HEK293T (cell line): ENCODE data around the gene BICD1.

ENCODE experiments used
- BHLHE40 ChIP-seq: fragments of 450-650 bp; IDR thresholded peaks from 2 replicates; pipeline ENCODE4 v1.6.1; 2016; ENCODE audit warnings: mild to moderate bottlenecking, moderate library complexity, borderline replicate concordance
- CTBP1 ChIP-seq: fragments of 450-650 bp; IDR thresholded peaks from 2 replicates; pipeline ENCODE4 v1.6.1; 2016; ENCODE audit warnings: borderline replicate concordance
- FOXA1 ChIP-seq: fragments of 450-650 bp; IDR thresholded peaks from 2 replicates; pipeline ENCODE4 v1.6.1; 2016; ENCODE audit warnings: mild to moderate bottlenecking
- FOXK2 ChIP-seq: fragments of 450-650 bp; IDR thresholded peaks from 2 replicates; pipeline ENCODE4 v1.6.1; 2016; ENCODE audit warnings: mild to moderate bottlenecking
- FOXM1 ChIP-seq: fragments of 450-650 bp; IDR thresholded peaks from 2 replicates; pipeline ENCODE4 v1.6.1; 2017; ENCODE audit warnings: mild to moderate bottlenecking, borderline replicate concordance
- LEF1 ChIP-seq: fragments of 450-650 bp; IDR thresholded peaks from 2 replicates; pipeline ENCODE4 v1.6.1; 2017; ENCODE audit warnings: mild to moderate bottlenecking, borderline replicate concordance
- SP1 ChIP-seq: fragments of 450-650 bp; IDR thresholded peaks from 2 replicates; pipeline ENCODE4 v1.6.1; 2017
- SUZ12 ChIP-seq: fragments of 450-650 bp; IDR thresholded peaks from 2 replicates; pipeline ENCODE4 v1.6.1; 2016; ENCODE audit warnings: mild to moderate bottlenecking
- TARDBP ChIP-seq: fragments of 450-650 bp; IDR thresholded peaks from 2 replicates; pipeline ENCODE4 v1.6.1; 2016
- ZNF384 ChIP-seq: fragments of 450-650 bp; IDR thresholded peaks from 2 replicates; pipeline ENCODE4 v1.6.1; 2016

DNA sequence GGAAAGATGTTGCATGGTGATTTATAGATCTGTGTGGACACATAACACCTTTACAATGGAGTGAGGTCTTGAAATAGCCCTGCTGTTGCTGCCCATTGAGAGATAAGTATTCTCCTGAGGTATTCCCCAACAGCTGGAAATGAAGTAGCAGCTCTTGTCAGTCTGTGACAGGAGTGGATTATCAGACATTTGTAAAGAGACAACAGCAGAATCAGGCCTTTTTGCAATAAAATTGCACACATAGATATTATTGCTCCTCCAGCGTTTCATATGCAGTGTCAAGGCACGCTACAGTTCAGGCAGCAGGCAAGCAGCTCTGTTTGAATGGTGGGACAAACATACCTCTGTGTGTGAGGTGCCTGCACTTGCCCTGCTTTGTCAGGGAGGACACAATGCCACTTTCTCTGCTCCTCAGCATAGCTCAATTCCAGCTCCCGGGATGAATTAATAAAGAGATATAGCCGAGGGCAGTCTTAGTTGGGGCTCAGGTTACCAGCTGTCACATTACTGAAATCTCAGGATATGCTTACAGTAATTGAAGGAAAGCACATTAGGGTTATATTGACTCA lies 49.4 kb downstream of the BICD1 start:
- no peak for TF ChIP-seq FOXK2
- no peak for TF ChIP-seq SP1
- TF ChIP-seq ZNF384, result no peak
- no peak for TF ChIP-seq FOXA1
- TF ChIP-seq SUZ12, result no peak
- no peak for TF ChIP-seq BHLHE40
- TF ChIP-seq TARDBP, result no peak
- no peak for TF ChIP-seq CTBP1
- no peak for TF ChIP-seq LEF1
- TF ChIP-seq FOXM1, result no peak
